Measurements from ENCODE around the gene BIK.

DNA sequence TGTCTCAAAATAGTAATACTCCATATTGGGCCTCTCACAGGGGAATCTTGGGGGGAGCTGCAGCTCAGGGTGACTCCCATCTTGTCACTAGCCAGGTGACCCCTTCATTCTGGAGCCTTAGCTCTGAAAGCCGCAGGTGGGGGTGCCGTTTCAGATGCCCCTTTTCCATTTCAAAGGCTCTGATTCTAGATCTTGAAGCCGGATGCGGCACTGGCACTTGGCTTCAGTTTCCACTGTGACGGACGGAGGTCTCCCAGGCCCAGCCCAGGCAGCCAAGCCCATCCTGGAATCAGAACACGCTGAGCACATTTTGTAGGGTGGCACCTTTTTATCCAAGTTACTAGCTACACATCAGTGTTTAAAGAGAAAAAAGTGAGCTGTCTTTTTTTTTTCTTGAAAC lies 6.4 kb downstream of the BIK start:
- TF ChIP-seq, protein P1, sequence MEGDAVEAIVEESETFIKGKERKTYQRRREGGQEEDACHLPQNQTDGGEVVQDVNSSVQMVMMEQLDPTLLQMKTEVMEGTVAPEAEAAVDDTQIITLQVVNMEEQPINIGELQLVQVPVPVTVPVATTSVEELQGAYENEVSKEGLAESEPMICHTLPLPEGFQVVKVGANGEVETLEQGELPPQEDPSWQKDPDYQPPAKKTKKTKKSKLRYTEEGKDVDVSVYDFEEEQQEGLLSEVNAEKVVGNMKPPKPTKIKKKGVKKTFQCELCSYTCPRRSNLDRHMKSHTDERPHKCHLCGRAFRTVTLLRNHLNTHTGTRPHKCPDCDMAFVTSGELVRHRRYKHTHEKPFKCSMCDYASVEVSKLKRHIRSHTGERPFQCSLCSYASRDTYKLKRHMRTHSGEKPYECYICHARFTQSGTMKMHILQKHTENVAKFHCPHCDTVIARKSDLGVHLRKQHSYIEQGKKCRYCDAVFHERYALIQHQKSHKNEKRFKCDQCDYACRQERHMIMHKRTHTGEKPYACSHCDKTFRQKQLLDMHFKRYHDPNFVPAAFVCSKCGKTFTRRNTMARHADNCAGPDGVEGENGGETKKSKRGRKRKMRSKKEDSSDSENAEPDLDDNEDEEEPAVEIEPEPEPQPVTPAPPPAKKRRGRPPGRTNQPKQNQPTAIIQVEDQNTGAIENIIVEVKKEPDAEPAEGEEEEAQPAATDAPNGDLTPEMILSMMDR (IDR thresholded peaks at IDR 0.05 in 8 of 11, conservative IDR thresholded peaks at IDR 0.05 in 3 of 11) = no peak
- no peak for TF ChIP-seq POLR2AphosphoS5 (IDR thresholded peaks at IDR 0.05)

Data from spleen (tissue), 7 donors.